AML-193 (cell line): ENCODE data around the gene DOK5.
"Not testable (repeated sequence)": the region's sequence is repeated elsewhere in the genome, so short reads cannot be mapped to it uniquely, and the experiment has no call there.

Source experiments
- DNase-seq, 2 experiments: peaks; one replicate each; lab custom pipeline; 2025; lab: John Stamatoyannopoulos, UW

Gene DOK5

DNA sequence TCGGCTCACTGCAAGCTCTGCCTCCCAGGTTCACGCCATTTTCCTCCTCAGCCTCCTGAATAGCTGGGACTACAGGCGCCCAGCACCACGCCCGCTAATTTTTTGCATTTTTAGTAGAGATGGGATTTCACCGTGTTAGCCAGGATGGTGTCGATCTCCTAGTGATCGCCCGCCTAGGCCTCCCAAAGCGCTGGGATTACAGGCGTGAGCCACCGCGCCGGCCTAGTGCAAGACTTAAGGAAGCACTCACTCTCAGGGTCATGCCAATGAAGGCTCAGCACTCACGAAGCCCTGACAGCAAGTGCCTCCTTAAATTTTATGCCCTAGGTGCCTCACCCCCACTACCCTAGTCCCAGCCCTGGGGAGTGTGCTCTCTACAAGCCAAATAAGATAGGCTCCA is 4.7 kb upstream of the DOK5 start:
- no peak for DNase-seq

- no peak for DNase-seq
Measured at GRCh38 chr20:54472607-54473006, 2.8 kb upstream of the DOK5 start.

DNA sequence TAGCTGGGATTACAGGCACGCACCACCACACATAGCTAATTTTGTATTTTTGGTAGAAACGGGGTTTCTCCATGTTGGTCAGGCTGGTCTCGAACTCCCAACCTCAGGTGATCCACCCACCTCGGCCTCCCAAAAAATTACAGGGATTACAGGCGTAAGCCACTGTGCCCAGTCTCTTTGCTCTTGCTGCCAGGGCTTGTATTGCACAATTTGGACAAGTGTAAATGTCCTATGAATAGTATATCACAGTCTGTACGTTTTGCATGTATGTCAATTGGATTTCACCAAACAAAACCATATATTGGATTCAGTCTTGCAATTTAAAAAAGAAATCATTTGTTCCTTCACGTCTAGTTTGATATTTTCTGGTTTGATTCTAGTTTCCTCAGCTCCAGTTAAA is 2.1 kb upstream of the DOK5 start:
- DNase-seq = no peak

DNA sequence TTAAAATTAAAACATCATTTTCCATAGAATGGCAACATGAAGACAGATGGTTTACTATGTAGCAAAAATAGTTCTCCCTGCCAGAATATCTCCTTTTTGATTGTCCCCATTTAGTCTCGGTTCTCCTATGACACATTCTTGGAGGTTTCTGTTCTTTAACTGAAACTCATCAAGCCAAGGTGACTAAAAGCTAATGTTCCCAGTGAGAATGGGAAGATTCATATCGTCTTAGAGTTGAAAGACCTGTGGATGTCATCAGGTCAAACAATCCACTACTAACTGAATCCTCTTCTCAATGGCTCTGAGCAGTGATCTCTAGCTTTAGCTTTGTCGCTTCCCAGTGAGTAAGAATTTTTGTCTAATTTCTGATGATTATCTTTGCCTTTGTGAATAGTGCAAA is 1.3 kb upstream of the DOK5 start:
- no peak for DNase-seq

DNA sequence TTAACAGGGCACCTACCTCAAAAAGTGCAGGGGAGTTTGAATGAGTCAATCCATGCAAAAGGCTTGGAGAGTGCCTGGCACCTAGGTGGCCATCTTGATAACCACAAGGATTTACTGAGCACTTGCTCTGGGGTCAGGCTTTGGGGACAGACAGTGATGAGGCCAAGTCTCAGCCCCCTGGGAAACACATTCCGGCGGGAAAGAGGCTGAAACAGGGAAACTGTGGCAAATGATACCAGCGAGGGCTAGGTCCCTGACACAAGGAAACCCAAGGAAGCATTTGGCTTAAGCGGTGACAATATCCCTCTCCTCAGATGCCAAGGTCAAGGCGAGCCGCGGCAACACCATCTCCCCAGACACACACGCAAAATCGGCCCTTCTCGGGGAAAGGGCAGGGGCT is 527 bp upstream of the DOK5 start:
- no peak for DNase-seq

DNA sequence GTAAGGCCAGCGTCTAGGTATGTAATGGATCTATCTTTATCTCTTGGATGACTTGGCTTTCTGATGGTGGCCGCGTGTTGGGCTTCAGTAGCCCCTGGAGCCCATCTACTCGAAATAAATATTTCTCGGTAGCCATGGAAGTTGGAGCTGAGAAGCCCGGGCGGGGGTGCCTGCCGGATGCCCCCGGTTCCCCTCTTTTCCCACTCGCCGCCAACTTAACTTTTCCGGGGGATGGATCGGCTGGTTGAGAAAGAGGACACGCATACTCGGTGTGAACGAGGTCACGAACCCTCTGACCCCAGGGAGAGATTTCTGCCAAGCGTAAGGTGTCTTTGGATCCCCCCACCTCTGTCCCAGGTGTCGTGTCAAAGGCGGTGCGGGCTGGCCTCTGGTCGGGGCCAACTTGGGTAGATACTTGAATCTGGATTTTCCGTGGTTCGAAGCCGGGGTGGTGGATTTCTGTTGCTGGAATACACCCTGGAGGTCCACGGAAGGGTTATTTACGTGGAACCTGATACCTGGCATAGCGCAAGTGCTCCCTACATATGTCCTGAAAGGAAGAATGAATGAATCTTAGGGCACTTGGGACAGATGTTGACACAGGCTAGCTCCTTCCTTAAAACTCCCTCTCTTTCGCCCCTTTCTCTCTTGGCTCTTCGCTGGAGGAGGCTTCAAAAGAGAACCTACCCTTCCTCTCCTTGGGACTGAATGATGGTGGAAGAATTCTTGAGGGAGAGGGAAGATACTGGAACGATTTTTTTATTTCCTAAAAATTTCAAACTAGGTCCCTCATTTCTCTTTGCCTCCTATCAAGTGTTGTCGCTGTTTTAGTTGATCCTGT is 996 bp downstream of the DOK5 start:
- DNase-seq = no peak

DNA sequence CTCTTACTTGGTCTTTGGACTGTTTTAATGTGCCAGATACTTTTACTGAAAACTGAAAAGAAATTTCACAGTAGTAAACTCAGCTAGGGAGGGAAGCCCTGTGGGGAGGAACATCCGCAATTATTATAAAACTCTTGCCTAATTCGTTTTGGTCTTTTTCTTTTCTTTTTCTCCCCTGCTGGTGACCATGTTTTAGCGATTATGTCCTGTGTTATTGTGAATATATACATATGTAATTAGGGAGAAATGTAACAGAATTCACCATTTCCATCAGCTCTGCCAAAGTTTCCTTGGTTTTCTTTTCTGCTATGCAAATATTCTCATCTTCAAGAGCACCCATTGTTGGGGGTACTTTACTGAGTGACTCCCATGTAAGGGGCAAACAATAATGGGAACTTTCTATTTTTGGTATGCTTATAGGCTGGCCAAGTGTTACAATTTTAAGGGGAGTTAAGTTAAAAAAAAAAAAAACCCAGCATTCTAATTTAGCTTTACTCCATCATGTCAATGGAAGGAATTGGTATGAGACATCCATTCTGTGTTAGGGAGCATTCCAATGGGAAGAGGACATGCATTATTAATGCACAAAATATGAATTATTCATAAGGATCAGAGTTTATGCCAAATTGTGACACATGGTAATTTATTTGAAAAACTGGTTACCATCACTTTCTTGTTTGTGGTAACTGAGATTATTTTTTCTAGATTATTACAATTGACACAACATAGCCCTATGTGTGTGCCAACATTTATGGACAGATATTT is 2.0 kb downstream of the DOK5 start:
- no peak for DNase-seq

DNA sequence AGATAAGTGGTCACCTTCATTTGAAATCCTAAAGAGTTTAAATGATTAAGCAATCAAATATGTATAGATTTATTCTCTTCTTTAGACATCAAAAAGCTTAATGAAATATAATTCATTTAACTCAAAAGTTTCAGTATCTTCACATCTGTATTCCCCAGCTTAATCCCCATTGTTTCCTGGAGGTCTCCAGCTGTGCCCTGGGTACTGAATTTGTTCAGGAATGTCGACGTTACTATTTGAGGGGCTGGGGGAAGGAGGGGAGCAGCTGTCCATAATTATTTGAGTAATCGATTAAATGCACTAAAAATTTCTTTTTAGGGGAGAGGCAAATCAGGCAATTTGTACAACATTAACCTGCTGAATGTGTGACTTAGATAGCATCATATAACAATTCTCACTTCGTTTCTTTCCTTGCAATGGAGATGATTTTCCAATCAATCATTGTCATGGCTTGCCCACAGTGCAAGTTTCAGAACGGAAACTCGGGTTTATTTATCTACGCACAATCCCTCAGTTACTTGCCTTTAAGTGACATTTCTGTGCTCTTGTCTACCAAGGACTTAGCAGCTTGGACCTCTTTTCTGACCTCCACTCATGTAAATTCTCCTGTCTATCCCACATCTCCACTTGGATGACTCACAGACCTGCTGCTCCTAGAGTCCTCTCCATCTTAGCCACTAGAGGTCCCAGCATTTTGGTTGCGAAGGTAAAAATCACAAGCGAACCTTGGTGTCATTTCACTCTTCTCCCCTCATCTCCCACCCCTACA is 3.9 kb downstream of the DOK5 start:
- no peak for DNase-seq

DNA sequence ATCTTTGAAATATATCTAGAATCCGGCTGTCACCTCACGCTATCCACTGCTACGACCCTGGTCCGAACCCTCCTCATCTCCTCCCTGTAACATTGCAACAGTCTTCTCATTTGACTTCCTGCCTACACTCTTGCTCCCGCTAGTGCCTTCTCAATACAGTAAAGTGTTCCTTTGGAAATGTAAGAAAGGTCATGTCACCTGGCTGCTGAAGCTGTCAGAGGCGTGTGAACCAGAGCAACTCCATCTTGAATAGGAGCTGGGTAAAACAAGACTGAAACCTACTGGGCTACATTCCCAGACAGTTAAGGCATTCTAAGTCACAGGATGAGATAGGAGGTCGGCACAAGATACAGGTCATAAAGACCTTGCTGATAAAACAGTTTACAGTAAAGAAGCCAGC is 4.5 kb downstream of the DOK5 start:
- DNase-seq = not testable (repeated sequence)

DNA sequence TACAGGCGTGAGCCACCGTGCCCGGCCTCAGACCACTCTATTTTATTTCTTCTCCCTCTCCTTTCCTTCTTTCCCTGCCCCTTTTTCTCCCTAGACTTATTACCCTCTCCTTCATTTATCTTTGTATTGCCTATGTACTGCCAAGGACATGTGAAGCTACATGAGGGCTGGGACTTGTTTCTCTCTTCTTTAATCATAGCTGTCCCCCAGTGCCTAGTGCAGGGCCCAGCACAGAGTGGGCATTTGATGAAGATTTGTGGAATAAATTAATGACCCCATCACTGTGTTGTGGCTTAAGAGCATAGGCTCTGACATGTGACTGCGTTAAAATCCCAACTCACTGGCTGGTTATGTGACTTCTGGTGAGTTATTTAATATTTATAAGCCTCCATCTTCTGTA is 6.0 kb downstream of the DOK5 start:
- no peak for DNase-seq

DNA sequence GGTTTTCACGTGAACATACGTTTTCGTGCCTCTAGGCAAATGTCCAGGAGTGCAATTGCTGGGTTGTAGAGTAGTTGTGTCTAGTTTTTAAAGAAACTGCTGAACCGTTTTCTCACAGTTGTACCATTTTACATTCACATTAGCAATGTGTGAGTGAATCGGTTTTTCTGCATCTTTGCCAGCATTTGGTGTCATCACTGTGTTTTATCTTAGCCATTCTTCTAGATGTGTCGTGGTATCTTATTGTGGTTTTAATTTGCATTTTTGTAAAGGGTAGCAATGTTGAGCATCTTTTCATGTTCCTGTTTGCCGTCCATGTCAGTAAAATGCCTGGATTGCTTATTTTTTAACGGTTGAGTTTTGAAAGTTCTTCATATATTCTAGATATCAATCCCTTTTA is 10.2 kb downstream of the DOK5 start:
- no peak for DNase-seq

GRCh38 chr20:54486585-54486984 is 11.2 kb downstream of the DOK5 start:
- no peak for DNase-seq

DNA sequence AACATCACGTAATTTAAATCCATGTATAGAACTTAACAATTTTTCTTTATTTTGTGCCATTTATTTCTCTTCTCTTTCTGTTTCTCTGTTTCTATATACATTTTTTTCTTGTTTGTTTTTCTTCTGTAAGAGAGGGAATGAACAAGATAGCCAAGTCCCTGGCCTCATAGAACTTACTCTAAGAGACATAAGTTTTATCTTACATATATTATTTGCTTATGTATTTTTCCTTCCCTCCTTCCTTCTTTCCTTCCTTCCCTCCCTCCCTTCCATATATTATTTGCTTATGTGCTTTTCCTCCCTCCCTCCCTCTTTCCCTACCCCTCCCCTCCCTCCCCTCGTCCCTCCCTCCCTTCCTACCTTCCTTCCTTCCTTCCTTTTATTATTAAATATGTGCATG is 13.0 kb downstream of the DOK5 start:
- no peak for DNase-seq

DNA sequence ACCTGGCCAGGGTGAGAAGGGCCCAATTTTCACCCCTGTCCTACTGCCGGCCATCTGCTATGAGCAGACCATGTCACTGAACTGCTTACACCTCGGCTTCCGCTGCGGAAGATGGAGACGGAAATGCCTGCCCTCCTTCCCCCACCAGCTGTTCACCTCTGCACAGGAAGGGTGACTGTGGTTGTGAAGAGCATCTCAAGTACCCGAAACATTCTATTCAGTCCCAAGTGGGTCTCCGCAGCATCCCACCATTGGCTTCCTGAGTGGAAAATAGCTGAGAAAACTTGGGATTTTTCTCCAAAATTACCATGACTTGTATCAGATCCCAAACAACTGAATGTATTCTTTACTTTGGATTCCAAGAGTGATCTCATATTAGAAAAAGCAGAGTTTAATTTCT is 16.1 kb downstream of the DOK5 start:
- no peak for DNase-seq

- no peak for DNase-seq
Measured at GRCh38 chr20:54494303-54495006, 19.1 kb downstream of the DOK5 start.

- DNase-seq = peak; percentile 5 to 44
Measured at GRCh38 chr20:54497931-54498718, 22.7 kb downstream of the DOK5 start.

DNA sequence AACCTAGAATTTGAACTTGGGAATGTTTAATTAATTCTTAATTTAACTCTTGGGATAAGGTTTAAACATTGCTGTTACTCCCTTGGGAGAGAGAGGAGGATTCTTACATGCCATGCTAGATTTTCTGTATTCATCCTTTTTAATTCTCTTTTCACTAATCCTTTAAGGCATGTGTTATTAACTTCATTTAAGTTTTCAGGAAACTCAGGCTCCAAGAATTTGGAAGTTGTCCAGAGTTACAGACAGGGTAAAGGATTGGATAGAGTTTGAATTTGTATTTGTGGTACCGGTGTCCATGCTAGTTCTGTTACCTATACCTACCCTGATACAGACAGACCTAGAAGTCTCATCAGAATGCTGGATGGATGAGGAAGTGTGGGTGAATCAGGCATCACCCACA is 23.7 kb downstream of the DOK5 start:
- no peak for DNase-seq

- DNase-seq = no peak
Measured at GRCh38 chr20:54502179-54502578, 26.8 kb downstream of the DOK5 start.

DNA sequence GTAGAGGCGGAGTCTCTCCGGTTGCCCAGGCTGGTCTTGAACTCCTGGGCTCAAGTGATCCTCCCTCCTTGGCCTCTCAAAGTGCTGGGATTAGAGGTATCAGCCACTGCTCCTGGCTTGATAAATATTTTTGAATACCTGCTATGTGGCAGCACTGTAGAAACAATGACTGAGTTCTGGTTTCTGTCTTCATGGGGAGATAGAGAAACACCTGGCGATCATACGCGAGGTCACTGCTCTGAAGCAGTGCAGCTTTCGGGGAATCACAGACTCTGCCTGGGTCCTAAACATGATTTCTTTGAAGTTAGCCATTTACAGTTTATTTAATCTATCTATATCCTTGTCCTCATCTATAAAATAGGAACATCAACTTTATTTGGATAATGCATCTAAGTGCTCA is 31.2 kb downstream of the DOK5 start:
- DNase-seq = no peak

DNA sequence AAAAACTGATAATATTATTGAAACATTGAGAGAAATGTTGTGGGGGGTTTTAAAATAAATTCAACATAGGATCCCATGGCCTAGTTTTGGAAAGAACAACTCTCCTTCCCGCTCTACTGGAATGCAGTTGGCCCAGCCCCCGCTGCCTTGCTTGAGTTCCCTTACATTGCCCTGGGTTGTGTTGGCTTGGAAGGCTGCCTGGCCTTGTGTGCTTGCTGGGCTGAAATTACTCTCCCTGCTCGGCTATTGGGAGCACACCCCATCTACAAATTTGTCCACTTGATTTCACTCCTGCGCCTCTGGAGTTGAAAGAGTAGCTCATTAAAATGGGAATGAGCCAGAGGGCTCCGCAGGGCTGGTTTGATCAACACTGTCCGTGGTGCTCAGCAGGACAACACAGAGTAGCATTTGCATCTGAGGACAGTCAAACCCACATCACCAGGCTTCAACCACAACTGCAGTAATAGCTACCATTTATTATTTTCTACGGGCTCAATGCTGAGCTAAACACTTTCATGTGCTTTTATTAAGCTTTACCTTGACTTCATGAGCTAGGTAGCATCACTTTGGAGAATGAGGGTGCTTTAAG is 35.2 kb downstream of the DOK5 start:
- DNase-seq = no peak

GRCh38 chr20:54512694-54513093 is 37.3 kb downstream of the DOK5 start:
- DNase-seq = no peak
